H1 (cell line): Measurements from ENCODE around the gene TAF9. TPM values are rescaled to one million over a fixed set of nuclear protein-coding genes. Genes with fewer than 3 reads are reported as not detected.

Experiments used
- CTCF ChIA-PET: fragments of 300-600 bp; sonication (Branson Sonifier 250); formaldehyde crosslinking; loops from one replicate; lab custom pipeline; 2021; ENCODE audit not compliant: partially characterized antibody; lab: Charles Lee
- POLR2A ChIA-PET: fragments of 300-600 bp; sonication (Branson Sonifier 250); formaldehyde crosslinking; loops from one replicate; lab custom pipeline; 2021; ENCODE audit warnings: inconsistent platforms; ENCODE audit not compliant: partially characterized antibody; lab: Charles Lee
- DNase-seq, 2 experiments: peaks; one replicate each; pipeline versions ENCODE4 v3.0.0 to v3.0.0-alpha.2; 2010 to 2022; ENCODE audit warnings: low spot score in 2 of 2, low read depth in 1 of 2, mixed read lengths in 1 of 2
- FAIRE-seq: peaks from 2 replicates; lab custom pipeline; 2011; peaks lifted over from hg19 to GRCh38; lab: Jason Lieb, UNC
- H2AFZ ChIP-seq: 2 replicates; pipeline ENCODE4 v1.8.1; 2012; ENCODE audit warnings: low read length, inconsistent platforms
- H2AK5ac ChIP-seq: 2 replicates; pipeline ENCODE4 v1.6.1; 2013; ENCODE audit warnings: low read depth, low read length
- H2BK120ac ChIP-seq: replicated peaks from 2 replicates; pipeline ENCODE3; 2013; ENCODE audit warnings: low read depth, low read length, inconsistent platforms
- H2BK12ac ChIP-seq: 2 replicates; pipeline ENCODE4 v1.6.1; 2013; ENCODE audit warnings: low read depth, low read length
- H2BK15ac ChIP-seq: 2 replicates; pipeline ENCODE4 v1.6.1; 2013; ENCODE audit warnings: low read length
- H2BK20ac ChIP-seq: 2 replicates; pipeline ENCODE4 v1.6.1; 2013; ENCODE audit warnings: low read length
- H2BK5ac ChIP-seq: 2 replicates; pipeline ENCODE4 v1.6.1; 2013; ENCODE audit warnings: low read depth, low read length
- H3K14ac ChIP-seq: 2 replicates; pipeline ENCODE4 v1.6.1; 2013; ENCODE audit warnings: inconsistent platforms; ENCODE audit not compliant: insufficient read length
- H3K18ac ChIP-seq: 2 replicates; pipeline ENCODE4 v1.6.1; 2013; ENCODE audit warnings: low read length; ENCODE audit errors: extremely low read depth
- H3K23ac ChIP-seq: 2 replicates; pipeline ENCODE4 v1.6.1; 2013; ENCODE audit warnings: inconsistent platforms; ENCODE audit not compliant: insufficient read length
- H3K23me2 ChIP-seq: 2 replicates; pipeline ENCODE4 v1.6.1; 2013; ENCODE audit warnings: low read depth, low read length
- H3K27ac ChIP-seq: 2 replicates; pipeline ENCODE4 v1.6.1; 2011; ENCODE audit warnings: low read depth, low read length, inconsistent platforms
- H3K27me3 ChIP-seq, 4 experiments: replicated peaks in 1 of 4; 1 replicate in 1 of 4; 2 replicates in 3 of 4; pipeline versions ENCODE4 v1.6.1 to v1.8.1; 2011 to 2013; ENCODE audit warnings: low read length in 3 of 4, mild to moderate bottlenecking in 3 of 4, inconsistent platforms in 2 of 4, mixed read lengths in 2 of 4, moderate library complexity in 1 of 4; ENCODE audit not compliant: control insufficient read depth in 3 of 4, insufficient read depth in 3 of 4; ENCODE audit errors: extremely low read depth in 1 of 4
- H3K36me3 ChIP-seq, 4 experiments: 2 replicates each; pipeline versions ENCODE4 v1.6.1 to v1.8.1; 2011 to 2013; ENCODE audit warnings: mild to moderate bottlenecking in 4 of 4, low read length in 3 of 4, moderate library complexity in 2 of 4, control low read depth in 1 of 4, inconsistent platforms in 1 of 4; ENCODE audit not compliant: insufficient read depth in 4 of 4, control insufficient read depth in 2 of 4
- H3K4ac ChIP-seq: replicated peaks from 2 replicates; pipeline ENCODE3; 2013; ENCODE audit warnings: low read length, low read depth, mixed read lengths, inconsistent platforms; ENCODE audit not compliant: insufficient read length
- H3K4me1 ChIP-seq, 4 experiments: replicated peaks in 1 of 4; 1 replicate in 1 of 4; 2 replicates in 3 of 4; pipeline versions ENCODE4 v1.6.1 to v1.8.1; 2011 to 2013; ENCODE audit warnings: low read length in 3 of 4, inconsistent platforms in 2 of 4, mixed read lengths in 1 of 4; ENCODE audit not compliant: insufficient read depth in 4 of 4, control insufficient read depth in 3 of 4
- H3K4me2 ChIP-seq, 2 experiments: 2 replicates each; pipeline versions ENCODE4 v1.6.1 to v1.8.1; 2011 to 2013; ENCODE audit warnings: low read depth in 2 of 2, low read length in 2 of 2, control low read depth in 1 of 2, inconsistent platforms in 1 of 2, mild to moderate bottlenecking in 1 of 2; ENCODE audit not compliant: insufficient read depth in 1 of 2
- H3K4me3 ChIP-seq, 4 experiments: fragments of 200-600, 300-600 bp in 1 of 4; sonication (generic), shearing (Covaris generic), sonication (Bioruptor Twin) in 1 of 4; 2 replicates each; pipeline versions ENCODE4 v1.5.1 to v1.8.1; 2011 to 2016; ENCODE audit warnings: low read length in 4 of 4, low read depth in 3 of 4, control low read depth in 2 of 4, inconsistent platforms in 2 of 4, mild to moderate bottlenecking in 2 of 4, mixed read lengths in 1 of 4, moderate library complexity in 1 of 4; ENCODE audit not compliant: insufficient read depth in 2 of 4; ENCODE audit errors: extremely low read depth in 1 of 4
- H3K56ac ChIP-seq: replicated peaks from 2 replicates; pipeline ENCODE3; 2013; ENCODE audit warnings: low read depth, mild to moderate bottlenecking, mixed read lengths, low read length, inconsistent platforms; ENCODE audit not compliant: insufficient read length
- H3K79me1 ChIP-seq: 2 replicates; pipeline ENCODE4 v1.6.1; 2013; ENCODE audit warnings: low read depth, low read length, control low read depth
- H3K79me2 ChIP-seq, 2 experiments: 2 replicates each; pipeline versions ENCODE4 v1.6.1 to v1.8.1; 2012 to 2013; ENCODE audit warnings: low read length in 2 of 2, mild to moderate bottlenecking in 2 of 2, inconsistent platforms in 1 of 2; ENCODE audit not compliant: insufficient read depth in 2 of 2, control insufficient read depth in 1 of 2
- H3K9ac ChIP-seq, 4 experiments: replicated peaks in 1 of 4; 1 replicate in 1 of 4; 2 replicates in 3 of 4; pipeline versions ENCODE4 v1.6.1 to v1.8.1; 2011 to 2013; ENCODE audit warnings: low read depth in 3 of 4, low read length in 3 of 4, control low read depth in 2 of 4, mild to moderate bottlenecking in 2 of 4, moderate library complexity in 2 of 4, inconsistent platforms in 1 of 4; ENCODE audit errors: extremely low read depth in 1 of 4
- H3K9me3 ChIP-seq, 2 experiments: 2 replicates each; pipeline versions ENCODE4 v1.6.1 to v1.8.1; 2012 to 2013; ENCODE audit warnings: mild to moderate bottlenecking in 2 of 2, moderate library complexity in 2 of 2, control low read depth in 1 of 2, inconsistent platforms in 1 of 2, low read depth in 1 of 2, low read length in 1 of 2, mixed read lengths in 1 of 2; ENCODE audit not compliant: insufficient read depth in 2 of 2
- H4K20me1 ChIP-seq, 2 experiments: replicated peaks in 1 of 2; 2 replicates each; pipeline versions ENCODE3 to v1.8.1; 2011 to 2013; ENCODE audit warnings: inconsistent platforms in 2 of 2, low read length in 2 of 2, mild to moderate bottlenecking in 1 of 2; ENCODE audit not compliant: insufficient read depth in 2 of 2, control insufficient read depth in 1 of 2
- H4K5ac ChIP-seq: 2 replicates; pipeline ENCODE4 v1.6.1; 2013; ENCODE audit warnings: low read length, low read depth, mixed read lengths, inconsistent platforms; ENCODE audit not compliant: insufficient read length
- H4K8ac ChIP-seq: 2 replicates; pipeline ENCODE4 v1.8.0; 2013; ENCODE audit warnings: mild to moderate bottlenecking, moderate library complexity, low read length, inconsistent platforms; ENCODE audit not compliant: insufficient read depth; ENCODE audit errors: extremely low read depth
- H4K91ac ChIP-seq: replicated peaks from 2 replicates; pipeline ENCODE3; 2013; ENCODE audit warnings: low read length, mixed read lengths, inconsistent platforms; ENCODE audit not compliant: insufficient read length
- WGBS, 2 experiments: shearing (Covaris generic) in 1 of 2; methylation state at CpG; one replicate each; pipeline versions ENCODE4 v1.1.6 to v1.1.7; 2013 to 2015; ENCODE audit warnings: low lambda C conversion rate in 2 of 2, mixed read lengths in 2 of 2, inconsistent platforms in 1 of 2, low coverage in 1 of 2, missing lambda C conversion rate in 1 of 2; ENCODE audit not compliant: insufficient replicate concordance in 2 of 2, insufficient coverage in 1 of 2, insufficient read length in 1 of 2; ENCODE audit errors: extremely low coverage in 1 of 2, missing lambda C conversion rate in 1 of 2; 5-methylcytosine and 5-hydroxymethylcytosine counted together
- polyA plus RNA-seq, 7 experiments: library from polyadenylated mRNA; depleted of rRNA in 3 of 7; stranded (reverse) in 5 of 7; unstranded in 2 of 7; fragments of >200 nt in 5 of 7; fragments of 200-250 nt in 2 of 7; gene quantifications; 1 replicate in 5 of 7; 2 replicates in 1 of 7; 4 replicates in 1 of 7; pipeline versions ENCODE4 v1.2.1 to v1.2.3, GENCODE V29; 2011 to 2013; ENCODE audit warnings: missing spikeins in 2 of 7, mixed read lengths in 2 of 7
- total RNA-seq: library from RNA; stranded (reverse); fragmentation: NEBNext Ultra II Directional; extraction: Animal tissue kit (Norgen Biotek cat#: 25700); gene quantifications from 2 replicates; pipeline ENCODE4 v1.2.1, GENCODE V29; 2021

TAF9 gene
- total and polyA plus RNA-seq, 2 of the 8 experiments (the other 6 are each of a cell fraction or from before 2014, with no cell fraction given) = 85.1 to 135 TPM

DNA sequence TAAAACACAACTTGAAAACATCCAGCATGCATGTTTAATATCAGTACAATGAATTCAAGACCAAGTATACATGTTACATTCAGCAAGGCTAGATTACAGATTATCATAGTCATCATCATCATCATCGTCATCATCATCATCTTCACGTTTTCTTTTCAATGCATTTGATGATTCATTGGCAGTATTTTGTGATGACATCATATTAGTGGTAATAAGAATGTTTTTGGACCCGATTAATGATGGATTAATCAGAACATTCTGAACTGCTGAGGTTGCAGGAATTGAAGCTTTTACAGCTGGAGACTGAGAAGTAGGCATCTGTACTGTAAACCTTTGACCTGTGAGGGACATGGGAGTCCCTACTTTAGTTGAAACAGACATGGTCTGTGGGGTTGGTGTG lies 4.5 kb downstream of the TAF9 start:
- ChIA-PET POLR2A (no interaction called here), CTCF (no interaction called here)
- Histone ChIP-seq H3K9me3 (no peaks in the 10 kb centered on the region), H2AFZ (no peak overlapping the region), H3K9ac (no peak overlapping the region), H3K27ac (no peak overlapping the region), H2BK20ac (no peak overlapping the region), H3K4me2 (no peak overlapping the region), H3K14ac (no peak overlapping the region), H2AK5ac (no peak overlapping the region), H3K4ac (no peak overlapping the region), H3K36me3 (peaks cover 3 to 30% (median 15%) of the 10 kb centered on the region in 4 experiments; a peak in 7 of 8 replicates), H4K5ac (no peak overlapping the region), H2BK12ac (no peak overlapping the region), H3K18ac (no peak overlapping the region), H3K23me2 (no peaks in the 10 kb centered on the region), H3K56ac (no peak overlapping the region), H2BK120ac (no peak overlapping the region), H3K23ac (no peak overlapping the region), H4K20me1 (peaks cover 0 to 6% of the 10 kb centered on the region in 2 experiments), H4K91ac (no peak overlapping the region), H3K79me2 (peaks cover 13 to 64% of the 10 kb centered on the region in 2 experiments), H4K8ac (no peak overlapping the region), H3K79me1 (0 out of 2 replicates have a peak, but pooled peaks cover 2% of the 10 kb centered on the region), H2BK5ac (no peak overlapping the region), H2BK15ac (no peak overlapping the region), H3K4me1 (peaks cover 0 to 2% (median 0%) of the 10 kb centered on the region in 4 experiments; a peak in 1 of 7 replicates), H3K4me3 (no peak overlapping the region), H3K27me3 (no peaks in the 10 kb centered on the region)
- no peak for DNase-seq
- 83% methylated on average over 3 of the region's 3 CpGs; no CpG with 5 or more reads in 1 of the 2 experiments for WGBS, 2 experiments
- no peak for FAIRE-seq
